Astrocyte (in vitro differentiated cells and primary cell): ENCODE results near the gene CRISPLD2.

Experiments
- EZH2 ChIP-seq: IDR thresholded peaks from 2 replicates; pipeline ENCODE4 v1.6.1; 2012; ENCODE audit warnings: mild to moderate bottlenecking, low read length, inconsistent platforms; ENCODE audit not compliant: insufficient read depth
- TF ChIP-seq, protein P1 (sequence below): IDR thresholded peaks from 2 replicates; pipeline ENCODE4 v1.5.1; 2011; ENCODE audit warnings: low read depth, mild to moderate bottlenecking, inconsistent platforms, low read length, moderate library complexity; ENCODE audit not compliant: insufficient read depth

DNA sequence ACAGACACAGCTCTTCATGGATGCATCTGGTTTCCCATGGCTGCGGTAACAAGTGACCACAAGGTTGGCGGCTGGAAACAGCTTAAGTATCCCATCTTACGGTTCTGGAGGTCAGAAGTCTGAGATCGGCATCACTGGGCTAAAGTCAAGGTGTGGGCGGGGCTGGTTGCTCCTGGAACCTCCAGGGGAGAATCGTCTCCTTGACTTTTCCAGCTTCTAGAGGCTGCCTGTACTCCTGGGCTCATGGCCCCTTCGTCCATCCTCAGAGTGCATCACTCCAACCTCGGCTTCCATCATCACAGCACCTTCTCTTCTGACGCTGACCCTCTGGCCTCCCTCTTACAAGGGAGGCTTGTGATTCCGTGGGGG lies 12.9 kb upstream of the CRISPLD2 start:
- TF ChIP-seq, protein P1, sequence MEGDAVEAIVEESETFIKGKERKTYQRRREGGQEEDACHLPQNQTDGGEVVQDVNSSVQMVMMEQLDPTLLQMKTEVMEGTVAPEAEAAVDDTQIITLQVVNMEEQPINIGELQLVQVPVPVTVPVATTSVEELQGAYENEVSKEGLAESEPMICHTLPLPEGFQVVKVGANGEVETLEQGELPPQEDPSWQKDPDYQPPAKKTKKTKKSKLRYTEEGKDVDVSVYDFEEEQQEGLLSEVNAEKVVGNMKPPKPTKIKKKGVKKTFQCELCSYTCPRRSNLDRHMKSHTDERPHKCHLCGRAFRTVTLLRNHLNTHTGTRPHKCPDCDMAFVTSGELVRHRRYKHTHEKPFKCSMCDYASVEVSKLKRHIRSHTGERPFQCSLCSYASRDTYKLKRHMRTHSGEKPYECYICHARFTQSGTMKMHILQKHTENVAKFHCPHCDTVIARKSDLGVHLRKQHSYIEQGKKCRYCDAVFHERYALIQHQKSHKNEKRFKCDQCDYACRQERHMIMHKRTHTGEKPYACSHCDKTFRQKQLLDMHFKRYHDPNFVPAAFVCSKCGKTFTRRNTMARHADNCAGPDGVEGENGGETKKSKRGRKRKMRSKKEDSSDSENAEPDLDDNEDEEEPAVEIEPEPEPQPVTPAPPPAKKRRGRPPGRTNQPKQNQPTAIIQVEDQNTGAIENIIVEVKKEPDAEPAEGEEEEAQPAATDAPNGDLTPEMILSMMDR, result no peak
- TF ChIP-seq EZH2, result no peak
